K562 (cell line): ENCODE data around the gene NRROS.

Experiments
- HCFC1 ChIP-seq: IDR thresholded peaks from 2 replicates; pipeline ENCODE4 v1.6.1; 2012; ENCODE audit warnings: low read depth, low read length, improper control_type of control experiment
- HLTF ChIP-seq: fragments of 450-650 bp; IDR thresholded peaks from 2 replicates; pipeline ENCODE4 v1.6.1; 2016
- NFRKB ChIP-seq: fragments of 450-650 bp; IDR thresholded peaks from 2 replicates; pipeline ENCODE4 v1.6.1; 2016; ENCODE audit warnings: low read depth
- SIN3A ChIP-seq, 2 experiments: fragments of 150-350 bp in 1 of 2; IDR thresholded peaks; 2 replicates each; pipeline ENCODE4 v1.6.1; 2011 to 2016; ENCODE audit warnings: borderline replicate concordance in 2 of 2, low read depth in 2 of 2, low read length in 2 of 2, mild to moderate bottlenecking in 2 of 2, moderate library complexity in 2 of 2; ENCODE audit not compliant: control insufficient read depth in 1 of 2
- SMC3 ChIP-seq: conservative IDR thresholded peaks from 2 replicates; pipeline ENCODE4 v1.6.1; 2011; ENCODE audit warnings: low read depth, low read length, improper control_type of control experiment; ENCODE audit not compliant: insufficient read depth
- TF ChIP-seq, protein P1 (sequence below), 2 experiments: fragments of 450-650 bp; formaldehyde crosslinking in 1 of 2; IDR thresholded peaks; 2 replicates each; pipeline versions ENCODE4 v1.4.0 to v1.6.1; 2014 to 2020; ENCODE audit warnings: mild to moderate bottlenecking in 2 of 2, borderline replicate concordance in 1 of 2, low read depth in 1 of 2
- TF ChIP-seq, protein P2 (sequence below): fragments of 450-650 bp; formaldehyde crosslinking; IDR thresholded peaks from 2 replicates; pipeline ENCODE4 v1.4.0; 2020; ENCODE audit warnings: mild to moderate bottlenecking, mixed read lengths
- TF ChIP-seq, protein P3 (sequence below): fragments of 450-650 bp; IDR thresholded peaks from 2 replicates; pipeline ENCODE4 v1.6.1; 2016; ENCODE audit warnings: missing biosample characterization, missing genetic modification characterization

DNA sequence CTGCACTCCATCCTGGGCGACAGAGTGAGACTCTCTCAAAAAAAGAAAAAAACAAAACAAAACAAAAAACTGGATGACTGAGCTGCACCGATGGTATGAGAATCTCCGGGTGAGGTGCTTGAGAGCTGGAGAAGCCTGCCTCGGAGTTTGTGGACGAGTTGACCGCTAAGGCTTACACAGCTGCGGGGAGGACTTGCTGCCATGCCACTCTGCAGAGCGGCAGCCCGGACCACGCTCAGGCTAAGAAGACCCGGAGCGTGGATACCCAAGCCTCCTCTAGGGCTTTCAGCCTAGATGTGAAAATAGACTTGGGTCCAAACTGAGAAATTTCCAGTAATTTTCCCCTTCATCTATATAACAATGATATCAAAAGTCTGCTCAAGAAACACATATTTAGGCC lies 16.0 kb downstream of the NRROS start:
- TF ChIP-seq SMC3: no peak
- TF ChIP-seq SIN3A (IDR thresholded peaks at IDR 0.05; ENCODE audit: borderline replicate concordance in 2 of 2, control insufficient read depth in 1 of 2, low read depth in 2 of 2, low read length in 2 of 2): no peak
- TF ChIP-seq, protein P1, sequence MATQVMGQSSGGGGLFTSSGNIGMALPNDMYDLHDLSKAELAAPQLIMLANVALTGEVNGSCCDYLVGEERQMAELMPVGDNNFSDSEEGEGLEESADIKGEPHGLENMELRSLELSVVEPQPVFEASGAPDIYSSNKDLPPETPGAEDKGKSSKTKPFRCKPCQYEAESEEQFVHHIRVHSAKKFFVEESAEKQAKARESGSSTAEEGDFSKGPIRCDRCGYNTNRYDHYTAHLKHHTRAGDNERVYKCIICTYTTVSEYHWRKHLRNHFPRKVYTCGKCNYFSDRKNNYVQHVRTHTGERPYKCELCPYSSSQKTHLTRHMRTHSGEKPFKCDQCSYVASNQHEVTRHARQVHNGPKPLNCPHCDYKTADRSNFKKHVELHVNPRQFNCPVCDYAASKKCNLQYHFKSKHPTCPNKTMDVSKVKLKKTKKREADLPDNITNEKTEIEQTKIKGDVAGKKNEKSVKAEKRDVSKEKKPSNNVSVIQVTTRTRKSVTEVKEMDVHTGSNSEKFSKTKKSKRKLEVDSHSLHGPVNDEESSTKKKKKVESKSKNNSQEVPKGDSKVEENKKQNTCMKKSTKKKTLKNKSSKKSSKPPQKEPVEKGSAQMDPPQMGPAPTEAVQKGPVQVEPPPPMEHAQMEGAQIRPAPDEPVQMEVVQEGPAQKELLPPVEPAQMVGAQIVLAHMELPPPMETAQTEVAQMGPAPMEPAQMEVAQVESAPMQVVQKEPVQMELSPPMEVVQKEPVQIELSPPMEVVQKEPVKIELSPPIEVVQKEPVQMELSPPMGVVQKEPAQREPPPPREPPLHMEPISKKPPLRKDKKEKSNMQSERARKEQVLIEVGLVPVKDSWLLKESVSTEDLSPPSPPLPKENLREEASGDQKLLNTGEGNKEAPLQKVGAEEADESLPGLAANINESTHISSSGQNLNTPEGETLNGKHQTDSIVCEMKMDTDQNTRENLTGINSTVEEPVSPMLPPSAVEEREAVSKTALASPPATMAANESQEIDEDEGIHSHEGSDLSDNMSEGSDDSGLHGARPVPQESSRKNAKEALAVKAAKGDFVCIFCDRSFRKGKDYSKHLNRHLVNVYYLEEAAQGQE (IDR thresholded peaks at IDR 0.05; ENCODE audit: borderline replicate concordance): no peak
- TF ChIP-seq, protein P1 (CRISPR knock-in tag; IDR thresholded peaks at IDR 0.05; ENCODE audit: low read depth): no peak
- TF ChIP-seq HCFC1: no peak
- TF ChIP-seq, protein P2, sequence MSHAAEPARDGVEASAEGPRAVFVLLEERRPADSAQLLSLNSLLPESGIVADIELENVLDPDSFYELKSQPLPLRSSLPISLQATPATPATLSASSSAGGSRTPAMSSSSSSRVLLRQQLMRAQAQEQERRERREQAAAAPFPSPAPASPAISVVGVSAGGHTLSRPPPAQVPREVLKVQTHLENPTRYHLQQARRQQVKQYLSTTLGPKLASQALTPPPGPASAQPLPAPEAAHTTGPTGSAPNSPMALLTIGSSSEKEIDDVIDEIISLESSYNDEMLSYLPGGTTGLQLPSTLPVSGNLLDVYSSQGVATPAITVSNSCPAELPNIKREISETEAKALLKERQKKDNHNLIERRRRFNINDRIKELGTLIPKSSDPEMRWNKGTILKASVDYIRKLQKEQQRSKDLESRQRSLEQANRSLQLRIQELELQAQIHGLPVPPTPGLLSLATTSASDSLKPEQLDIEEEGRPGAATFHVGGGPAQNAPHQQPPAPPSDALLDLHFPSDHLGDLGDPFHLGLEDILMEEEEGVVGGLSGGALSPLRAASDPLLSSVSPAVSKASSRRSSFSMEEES (CRISPR knock-in tag): no peak
- TF ChIP-seq NFRKB: no peak
- TF ChIP-seq, protein P3, sequence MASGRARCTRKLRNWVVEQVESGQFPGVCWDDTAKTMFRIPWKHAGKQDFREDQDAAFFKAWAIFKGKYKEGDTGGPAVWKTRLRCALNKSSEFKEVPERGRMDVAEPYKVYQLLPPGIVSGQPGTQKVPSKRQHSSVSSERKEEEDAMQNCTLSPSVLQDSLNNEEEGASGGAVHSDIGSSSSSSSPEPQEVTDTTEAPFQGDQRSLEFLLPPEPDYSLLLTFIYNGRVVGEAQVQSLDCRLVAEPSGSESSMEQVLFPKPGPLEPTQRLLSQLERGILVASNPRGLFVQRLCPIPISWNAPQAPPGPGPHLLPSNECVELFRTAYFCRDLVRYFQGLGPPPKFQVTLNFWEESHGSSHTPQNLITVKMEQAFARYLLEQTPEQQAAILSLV (tag): no peak
- TF ChIP-seq HLTF: no peak
